T-helper 2 cell treated with Interferon-gamma antibody and Interleukin-4, amounts not matched to agents 5 μg/mL and 100 μg/mL, for 36 hours (primary cell): ENCODE results near the gene METAP1.
A peak's percentile ranks its signal among the peaks of the same experiment; 100 is the strongest.
"Not testable (repeated sequence)": the region's sequence is repeated elsewhere in the genome, so short reads cannot be mapped to it uniquely, and the experiment has no call there.

Experiments used
- DNase-seq: peaks from one replicate; pipeline ENCODE4 v3.0.0; 2021; ENCODE audit warnings: low spot score
- H3K27ac Mint-ChIP-seq: one replicate; pipeline ENCODE4 v1.8.0; 2021; ENCODE audit warnings: mild to moderate bottlenecking, mixed read lengths
- H3K27me3 Mint-ChIP-seq: one replicate; pipeline ENCODE4 v1.8.0; 2021; ENCODE audit warnings: low read depth, mixed read lengths
- H3K36me3 Mint-ChIP-seq: one replicate; pipeline ENCODE4 v1.8.0; 2021; ENCODE audit warnings: low read depth, mixed read lengths
- H3K4me1 Mint-ChIP-seq: one replicate; pipeline ENCODE4 v1.8.0; 2021; ENCODE audit warnings: low read depth, mixed read lengths
- H3K4me3 Mint-ChIP-seq: one replicate; pipeline ENCODE4 v1.8.0; 2022; ENCODE audit warnings: mild to moderate bottlenecking, moderate library complexity, mixed read lengths
- H3K9me3 Mint-ChIP-seq: one replicate; pipeline ENCODE4 v1.8.0; 2021; ENCODE audit warnings: mixed read lengths

Gene METAP1

GRCh38 chr4:99054428-99054994 lies 59.0 kb downstream of the METAP1 start:
- Mint-ChIP-seq H3K36me3 (peaks cover 55% of the 10 kb centered on the region), H3K27me3 (no peaks in the 10 kb centered on the region), H3K27ac (peak overlapping the region; percentile 82), H3K4me3 (peak overlapping the region; percentile 16), H3K9me3 (no peaks in the 10 kb centered on the region), H3K4me1 (peaks cover 36% of the 10 kb centered on the region)
- no peak for DNase-seq

- H3K4me1 Mint-ChIP-seq = peaks cover 25% of the 10 kb centered on the region
- H3K9me3 Mint-ChIP-seq = no peaks in the 10 kb centered on the region
- H3K27ac Mint-ChIP-seq = no peak overlapping the region
- H3K4me3 Mint-ChIP-seq = no peak overlapping the region
- peaks cover 48% of the 10 kb centered on the region for H3K36me3 Mint-ChIP-seq
- H3K27me3 Mint-ChIP-seq = no peaks in the 10 kb centered on the region
- no peak for DNase-seq
Measured at GRCh38 chr4:99058228-99058627, 62.7 kb downstream of the METAP1 start.

DNA sequence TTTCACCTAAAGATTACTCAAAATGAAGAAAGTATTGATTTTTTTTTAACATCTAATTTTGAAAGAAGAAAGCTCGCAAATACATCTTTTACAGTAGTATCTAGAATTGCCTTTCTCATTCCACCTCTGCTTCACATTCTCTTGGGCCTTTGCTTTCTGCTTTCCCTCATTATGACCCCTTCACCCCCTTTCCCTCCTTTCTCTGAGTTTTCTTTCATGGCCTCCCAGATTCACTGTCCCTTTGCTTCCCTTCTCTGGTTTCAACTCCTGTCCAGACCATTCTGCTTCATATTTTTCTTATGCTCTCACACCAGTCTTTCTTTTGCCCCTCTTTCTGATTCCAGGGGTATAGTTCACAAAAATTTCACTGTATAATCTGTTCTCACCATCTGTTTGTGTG lies 64.0 kb downstream of the METAP1 start:
- Mint-ChIP-seq H3K9me3 (no peaks in the 10 kb centered on the region), H3K27ac (peak overlapping the region; percentile 52), H3K36me3 (peaks cover 49% of the 10 kb centered on the region)

DNA sequence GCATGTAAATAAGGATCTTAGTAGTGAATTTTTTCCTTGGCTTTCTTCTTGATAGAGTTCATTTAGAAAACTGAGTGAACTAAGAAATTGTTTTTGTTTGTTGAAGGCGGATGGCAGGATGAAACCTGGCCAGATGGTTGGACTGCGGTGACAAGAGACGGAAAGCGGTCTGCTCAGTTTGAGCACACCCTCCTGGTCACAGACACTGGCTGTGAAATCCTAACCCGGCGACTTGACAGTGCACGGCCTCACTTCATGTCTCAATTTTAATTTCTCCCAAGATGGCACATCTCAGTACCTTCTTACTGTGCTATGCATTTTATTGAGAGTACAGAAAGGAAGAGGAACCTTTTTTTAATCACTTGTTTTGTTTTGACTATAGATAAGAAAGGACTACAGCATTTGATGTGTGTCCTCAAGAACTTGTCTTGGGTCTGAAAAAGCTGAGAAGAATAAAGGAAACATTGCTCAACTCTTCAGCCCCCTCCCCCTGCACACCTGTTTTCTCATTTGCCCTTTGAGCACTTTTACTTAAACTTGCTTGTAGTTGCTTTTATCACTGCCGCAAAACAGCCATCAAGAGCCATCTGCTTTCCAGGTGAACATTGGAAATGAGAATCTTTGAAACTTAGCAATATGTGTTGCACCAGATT lies 65.7 kb downstream of the METAP1 start:
- no peaks in the 10 kb centered on the region for H3K9me3 Mint-ChIP-seq
- H3K36me3 Mint-ChIP-seq = peaks cover 57% of the 10 kb centered on the region
- no peak for DNase-seq
- H3K27ac Mint-ChIP-seq = no peak overlapping the region
- H3K4me1 Mint-ChIP-seq = peaks cover 7% of the 10 kb centered on the region
- no peaks in the 10 kb centered on the region for H3K27me3 Mint-ChIP-seq
- no peak overlapping the region for H3K4me3 Mint-ChIP-seq

More for the DNA sequence above, 64.0 kb downstream of the METAP1 start:
- H3K4me1 Mint-ChIP-seq = peaks cover 18% of the 10 kb centered on the region
- no peaks in the 10 kb centered on the region for H3K27me3 Mint-ChIP-seq
- no peak overlapping the region for H3K4me3 Mint-ChIP-seq
- no peak for DNase-seq

DNA sequence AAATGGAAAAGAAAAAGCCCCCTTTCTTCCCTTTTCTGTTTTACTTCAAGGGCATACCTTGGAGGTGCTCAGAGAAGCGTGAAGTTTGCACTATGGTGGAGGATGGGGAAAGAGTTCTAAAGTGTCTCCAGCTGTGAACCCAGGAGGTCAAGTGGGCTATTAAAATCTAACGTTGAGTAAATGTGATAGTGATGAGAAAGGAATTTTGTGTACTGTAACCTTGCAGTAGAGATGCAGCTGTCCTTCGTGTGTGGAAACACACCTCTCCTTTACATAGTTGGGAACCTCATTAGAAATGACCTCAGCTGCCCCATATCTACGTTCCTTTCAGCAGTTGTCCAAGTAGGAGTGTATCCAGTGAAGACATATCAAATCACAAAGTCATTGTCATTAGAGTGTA lies 66.6 kb downstream of the METAP1 start:
- H3K4me1 Mint-ChIP-seq = peaks cover 6% of the 10 kb centered on the region

DNA sequence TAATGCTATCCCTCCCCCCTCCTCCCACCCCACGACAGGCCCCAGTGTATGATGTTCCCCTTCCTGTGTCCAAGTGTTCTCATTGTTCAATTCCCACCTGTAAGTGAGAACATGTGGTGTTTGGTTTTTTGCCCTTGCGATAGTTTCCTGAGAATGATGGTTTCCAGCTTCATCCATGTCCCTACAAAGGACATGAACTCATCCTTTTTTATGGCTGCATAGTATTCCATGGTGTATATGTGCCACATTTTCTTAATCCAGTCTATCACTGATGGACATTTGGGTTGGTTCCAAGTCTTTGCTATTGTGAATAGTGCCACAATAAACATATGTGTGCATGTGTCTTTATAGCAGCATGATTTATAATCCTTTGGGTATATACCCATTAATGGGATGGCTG lies 70.0 kb downstream of the METAP1 start:
- not testable (repeated sequence) for H3K9me3 Mint-ChIP-seq, H3K27ac Mint-ChIP-seq, H3K4me3 Mint-ChIP-seq, H3K4me1 Mint-ChIP-seq, H3K27me3 Mint-ChIP-seq, DNase-seq
- H3K36me3 Mint-ChIP-seq = peaks cover 43% of the 10 kb centered on the region

More for the DNA sequence above, 66.6 kb downstream of the METAP1 start:
- Mint-ChIP-seq H3K27me3 (no peaks in the 10 kb centered on the region), H3K4me3 (no peak overlapping the region), H3K36me3 (peaks cover 61% of the 10 kb centered on the region), H3K27ac (no peak overlapping the region), H3K9me3 (no peaks in the 10 kb centered on the region)
- DNase-seq = no peak

GRCh38 chr4:99067617-99068016 lies 72.1 kb downstream of the METAP1 start:
- Mint-ChIP-seq H3K4me1 (no peaks in the 10 kb centered on the region), H3K4me3 (no peak overlapping the region), H3K27me3 (no peaks in the 10 kb centered on the region), H3K36me3 (peaks cover 45% of the 10 kb centered on the region), H3K9me3 (no peaks in the 10 kb centered on the region), H3K27ac (no peak overlapping the region)
- DNase-seq = no peak

DNA sequence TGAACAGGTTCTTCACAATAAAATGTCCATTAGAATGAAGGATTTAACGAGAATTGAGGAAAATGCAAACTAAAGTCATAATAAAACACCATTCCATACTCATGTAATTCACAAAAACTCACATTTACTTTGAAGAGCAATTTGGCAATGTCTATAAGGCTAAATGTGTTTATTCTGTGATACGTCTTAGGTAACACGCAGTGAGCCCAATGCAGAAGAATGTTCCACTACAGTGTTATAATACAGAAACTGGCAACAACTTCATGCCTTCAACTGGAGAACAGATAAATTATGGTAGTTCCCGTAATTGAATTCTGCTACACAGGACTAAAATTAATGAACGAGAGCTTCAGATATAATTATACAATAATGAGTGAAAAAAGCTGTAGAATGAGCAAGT lies 75.6 kb downstream of the METAP1 start:
- no peaks in the 10 kb centered on the region for H3K27me3 Mint-ChIP-seq
- no peak overlapping the region for H3K4me3 Mint-ChIP-seq
- H3K36me3 Mint-ChIP-seq = peaks cover 45% of the 10 kb centered on the region
- no peaks in the 10 kb centered on the region for H3K9me3 Mint-ChIP-seq
- DNase-seq = no peak
- H3K27ac Mint-ChIP-seq = no peak overlapping the region
- H3K4me1 Mint-ChIP-seq = peaks cover 3% of the 10 kb centered on the region

- DNase-seq = no peak
- Mint-ChIP-seq H3K9me3 (no peaks in the 10 kb centered on the region), H3K27me3 (no peaks in the 10 kb centered on the region), H3K4me3 (no peak overlapping the region), H3K36me3 (peaks cover 61% of the 10 kb centered on the region), H3K4me1 (peaks cover 5% of the 10 kb centered on the region), H3K27ac (no peak overlapping the region)
Measured at GRCh38 chr4:99074816-99075215, 79.3 kb downstream of the METAP1 start.

- no peak for DNase-seq
- Mint-ChIP-seq H3K36me3 (peaks cover 65% of the 10 kb centered on the region), H3K27me3 (no peaks in the 10 kb centered on the region), H3K27ac (no peak overlapping the region), H3K9me3 (no peaks in the 10 kb centered on the region), H3K4me1 (peaks cover 5% of the 10 kb centered on the region), H3K4me3 (no peak overlapping the region)
Measured at GRCh38 chr4:99076292-99076976, 80.9 kb downstream of the METAP1 start.

DNA sequence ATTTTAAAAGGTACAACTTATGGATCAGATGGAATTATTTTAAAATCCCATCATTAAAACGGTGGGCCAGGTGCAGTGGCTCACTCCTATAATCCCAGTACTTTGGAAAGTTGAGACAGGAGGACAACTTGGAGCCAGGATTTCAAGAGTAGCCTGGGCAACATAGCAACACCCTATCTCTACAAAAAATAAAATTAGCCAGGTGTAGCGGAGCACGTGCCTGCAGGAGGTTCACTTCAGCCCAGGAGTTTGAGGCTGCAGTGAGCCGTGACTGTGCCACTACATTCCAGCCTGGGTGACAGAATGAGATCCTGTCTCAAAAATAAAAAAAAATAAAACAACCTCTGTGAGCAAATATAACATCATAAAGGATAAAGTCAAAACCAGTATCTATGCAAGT lies 81.7 kb downstream of the METAP1 start:
- Mint-ChIP-seq H3K9me3 (no peaks in the 10 kb centered on the region), H3K27me3 (no peaks in the 10 kb centered on the region), H3K4me3 (no peak overlapping the region), H3K27ac (no peak overlapping the region), H3K4me1 (peaks cover 5% of the 10 kb centered on the region), H3K36me3 (peaks cover 65% of the 10 kb centered on the region)
- no peak for DNase-seq

DNA sequence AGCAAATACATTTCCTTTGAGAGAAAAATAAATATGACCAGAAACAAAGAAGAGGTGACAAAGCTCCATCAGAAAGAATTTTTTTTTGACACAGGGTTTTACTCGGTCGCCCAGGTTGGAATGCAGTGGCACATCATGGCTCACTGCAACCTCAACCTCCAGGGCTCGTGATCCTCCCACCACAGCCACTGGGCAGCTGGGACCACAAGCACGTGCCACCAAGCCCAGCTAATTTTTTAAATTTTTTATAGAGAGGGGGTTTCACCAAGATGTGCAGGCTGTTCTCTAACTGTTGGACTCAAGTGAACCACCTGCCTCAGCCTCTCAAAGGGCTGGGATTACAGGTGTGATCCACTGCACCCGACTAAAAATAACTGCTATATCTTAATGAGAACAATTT lies 82.8 kb downstream of the METAP1 start:
- no peak for DNase-seq

DNA sequence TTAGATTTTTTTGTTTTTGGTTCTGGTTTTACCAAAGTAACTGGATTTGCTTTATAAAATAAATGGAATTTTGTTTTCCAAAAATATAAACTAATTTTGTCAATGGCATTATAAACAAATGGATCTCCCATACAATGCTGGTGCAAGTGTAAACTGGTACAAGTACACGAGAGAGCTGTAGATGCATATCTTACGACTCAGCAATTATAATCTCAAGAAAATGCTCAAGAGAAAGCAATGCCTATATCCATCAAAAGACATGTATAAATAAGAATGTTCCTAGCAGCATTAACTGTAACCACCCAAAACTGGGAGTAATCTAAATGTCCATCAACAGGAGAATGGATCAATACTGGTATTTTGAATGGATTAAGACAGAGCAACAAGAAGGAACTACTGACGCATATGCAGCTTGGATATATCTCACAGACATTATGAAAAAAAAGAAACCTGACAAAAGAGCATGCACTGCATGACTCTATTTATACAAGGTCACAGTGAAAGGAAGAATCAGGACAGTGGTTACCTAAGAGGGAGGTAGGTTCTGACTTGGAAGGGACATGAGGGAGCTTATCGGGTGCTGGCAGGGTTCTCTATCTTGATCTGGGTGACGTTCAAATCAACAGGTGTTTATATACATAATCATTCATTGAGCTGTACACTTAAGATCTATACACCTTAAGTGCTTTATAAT lies 83.6 kb downstream of the METAP1 start:
- no peaks in the 10 kb centered on the region for H3K27me3 Mint-ChIP-seq
- no peak overlapping the region for H3K4me3 Mint-ChIP-seq
- H3K36me3 Mint-ChIP-seq = peaks cover 62% of the 10 kb centered on the region
- peaks cover 11% of the 10 kb centered on the region for H3K4me1 Mint-ChIP-seq
- H3K27ac Mint-ChIP-seq = no peak overlapping the region
- H3K9me3 Mint-ChIP-seq = no peaks in the 10 kb centered on the region
- DNase-seq = no peak

More for the DNA sequence above, 82.8 kb downstream of the METAP1 start:
- no peak overlapping the region for H3K4me3 Mint-ChIP-seq
- peaks cover 62% of the 10 kb centered on the region for H3K36me3 Mint-ChIP-seq
- no peak overlapping the region for H3K27ac Mint-ChIP-seq
- H3K9me3 Mint-ChIP-seq = no peaks in the 10 kb centered on the region
- no peaks in the 10 kb centered on the region for H3K27me3 Mint-ChIP-seq
- peaks cover 8% of the 10 kb centered on the region for H3K4me1 Mint-ChIP-seq
